GF-D8 (cell line): ENCODE results near the gene CST5.
"Not testable (repeated sequence)": the region's sequence is repeated elsewhere in the genome, so short reads cannot be mapped to it uniquely, and the experiment has no call there.

Source experiments
- DNase-seq: peaks from one replicate; lab custom pipeline; 2025; lab: John Stamatoyannopoulos, UW

The CST5 gene, protein sequence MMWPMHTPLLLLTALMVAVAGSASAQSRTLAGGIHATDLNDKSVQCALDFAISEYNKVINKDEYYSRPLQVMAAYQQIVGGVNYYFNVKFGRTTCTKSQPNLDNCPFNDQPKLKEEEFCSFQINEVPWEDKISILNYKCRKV

DNA sequence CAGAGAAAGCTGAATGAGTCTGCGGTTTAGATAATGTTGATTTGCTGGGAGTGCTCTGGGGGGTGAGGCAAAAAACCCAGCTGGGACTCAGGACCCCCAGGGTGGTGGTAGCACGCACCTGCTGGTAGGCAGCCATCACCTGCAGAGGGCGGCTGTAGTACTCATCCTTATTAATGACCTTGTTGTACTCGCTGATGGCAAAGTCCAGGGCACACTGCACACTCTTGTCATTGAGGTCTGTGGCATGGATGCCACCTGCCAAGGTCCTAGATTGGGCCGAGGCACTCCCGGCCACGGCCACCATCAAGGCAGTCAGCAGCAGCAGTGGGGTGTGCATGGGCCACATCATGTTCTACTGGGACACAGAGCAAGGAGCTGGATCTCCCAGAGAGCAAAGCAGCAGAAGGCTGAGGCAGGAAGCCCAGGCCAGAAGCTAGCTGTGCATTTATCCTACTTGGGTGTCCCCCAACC is at the start of gene CST5:
Gene CST5, minus strand, starts transcription at position 421 of the 471 bp plus-strand sequence. Its CDS starts 72 bp downstream, at position 349.
- no peak for DNase-seq

- no peak for DNase-seq
These were observed 49.2 kb upstream of the CST5 start for GRCh38 chr20:23928788-23929187.

GRCh38 chr20:23928353-23928752 is 48.8 kb upstream of the CST5 start:
- DNase-seq: no peak

DNA sequence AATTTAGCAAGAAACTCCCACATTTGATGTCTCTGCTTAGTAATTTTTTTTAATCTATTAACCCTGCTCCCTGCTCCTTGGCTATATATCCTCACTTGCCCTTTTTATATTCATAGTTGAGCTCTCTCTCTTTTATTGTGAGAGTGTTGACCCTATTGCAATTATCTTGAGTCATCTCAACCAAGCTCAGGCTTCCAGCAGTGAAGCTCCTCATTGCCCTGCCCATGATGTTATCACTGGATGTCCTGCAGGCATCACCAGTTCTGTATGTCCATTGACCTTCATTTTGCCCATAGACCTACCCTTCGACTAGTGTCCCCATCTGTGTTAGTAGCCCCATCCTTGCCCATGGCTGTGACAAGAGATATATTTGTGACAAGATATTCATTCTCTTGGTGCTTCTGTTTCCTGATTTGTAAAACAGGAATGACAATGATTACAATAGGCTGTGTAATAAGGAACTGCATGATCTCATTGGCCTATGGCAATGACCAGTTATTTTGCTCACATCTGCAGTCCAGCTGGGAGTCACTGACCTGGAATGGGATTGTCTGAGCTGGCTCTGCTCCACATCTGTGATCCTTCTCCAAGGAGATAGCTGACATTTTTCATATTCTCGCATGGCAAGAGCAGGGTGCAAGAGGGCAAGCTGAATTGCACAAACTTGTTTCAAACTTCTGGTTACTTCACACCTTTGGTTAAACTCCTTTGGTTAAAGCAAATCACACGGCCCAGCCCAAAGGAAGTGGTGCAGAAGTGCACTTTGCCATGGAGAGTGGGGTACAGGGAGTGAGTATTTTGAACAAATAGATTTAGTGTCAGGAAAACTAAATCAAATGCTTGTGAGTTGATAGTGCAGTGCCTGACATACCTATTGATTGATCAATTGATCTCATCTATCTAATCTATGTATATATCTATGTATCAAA is 47.7 kb upstream of the CST5 start:
- DNase-seq: no peak

DNA sequence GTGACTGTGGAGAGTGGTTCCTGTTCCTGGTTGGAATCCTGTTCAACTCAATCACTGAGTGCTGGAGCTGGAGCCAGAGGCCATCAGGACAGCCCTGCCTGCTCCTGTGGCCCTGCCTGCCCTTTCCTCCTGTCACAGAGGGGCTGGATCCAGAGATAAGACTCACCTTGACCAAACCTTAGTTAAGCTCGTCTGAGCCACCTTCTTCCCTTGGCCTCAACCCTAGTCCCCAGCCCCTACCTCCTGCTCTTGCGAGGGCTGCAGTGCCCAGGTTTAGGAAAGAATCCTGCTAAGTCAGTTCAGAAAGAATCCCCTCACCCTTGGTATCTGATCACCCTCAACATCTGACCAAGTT is 47.0 kb upstream of the CST5 start:
- DNase-seq: no peak

DNA sequence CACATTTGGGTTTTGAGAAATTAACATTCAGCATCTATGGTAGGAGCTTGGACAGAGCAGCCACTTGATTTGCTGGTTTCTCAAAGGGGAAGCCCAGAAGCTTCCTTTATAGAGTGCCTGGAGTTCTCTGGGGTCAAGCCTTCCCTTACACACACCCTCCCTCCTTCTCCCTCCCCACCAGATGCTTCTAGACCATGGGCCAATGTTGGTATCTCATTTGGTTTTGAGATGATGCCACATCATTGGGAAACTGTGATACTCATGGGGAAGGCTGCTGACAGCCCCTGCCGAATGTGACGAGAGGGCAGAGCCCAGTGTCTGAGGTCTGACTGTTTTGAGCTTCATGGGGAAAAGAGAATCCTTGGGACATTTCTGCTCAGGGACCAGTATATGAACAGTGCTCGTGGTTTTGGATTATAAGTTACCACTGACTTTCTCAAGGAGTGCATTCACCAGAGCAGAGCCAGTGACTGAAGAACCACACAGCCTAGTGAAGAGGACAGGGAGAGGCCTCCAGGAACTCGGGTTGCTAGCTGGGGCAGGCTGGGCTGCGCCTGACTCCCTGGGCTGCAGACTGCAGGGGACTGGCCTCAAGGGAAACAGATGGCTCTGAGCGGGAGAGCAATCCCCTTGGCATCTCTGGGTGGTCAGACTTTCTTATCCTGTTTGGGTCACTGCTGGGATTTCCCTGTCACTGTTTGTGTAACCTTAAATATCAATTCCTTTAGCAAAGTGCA is 46.4 kb upstream of the CST5 start:
- no peak for DNase-seq

DNA sequence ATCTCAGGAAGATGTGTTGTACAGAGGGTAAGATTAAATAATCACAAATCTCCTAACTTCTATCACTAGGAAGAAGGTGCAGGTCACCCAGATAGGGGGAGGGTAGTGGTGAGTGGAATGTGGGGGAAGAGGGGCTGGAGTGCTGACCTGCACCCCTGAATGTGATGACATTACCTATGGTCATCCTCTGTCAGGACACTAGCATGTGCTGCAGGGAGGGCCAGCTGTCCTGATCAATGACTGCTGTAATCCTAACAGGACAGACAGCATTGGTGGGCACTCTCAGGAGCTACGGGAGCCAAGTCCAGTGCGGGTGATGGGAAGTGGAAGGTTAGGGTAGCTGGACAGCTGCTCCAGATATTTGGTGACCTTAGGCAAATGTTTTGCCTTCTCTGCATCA is 45.2 kb upstream of the CST5 start:
- no peak for DNase-seq

- DNase-seq: no peak
These were observed 44.4 kb upstream of the CST5 start for GRCh38 chr20:23923891-23924435.

- DNase-seq: no peak
These were observed 43.8 kb upstream of the CST5 start for GRCh38 chr20:23923311-23923710.

DNA sequence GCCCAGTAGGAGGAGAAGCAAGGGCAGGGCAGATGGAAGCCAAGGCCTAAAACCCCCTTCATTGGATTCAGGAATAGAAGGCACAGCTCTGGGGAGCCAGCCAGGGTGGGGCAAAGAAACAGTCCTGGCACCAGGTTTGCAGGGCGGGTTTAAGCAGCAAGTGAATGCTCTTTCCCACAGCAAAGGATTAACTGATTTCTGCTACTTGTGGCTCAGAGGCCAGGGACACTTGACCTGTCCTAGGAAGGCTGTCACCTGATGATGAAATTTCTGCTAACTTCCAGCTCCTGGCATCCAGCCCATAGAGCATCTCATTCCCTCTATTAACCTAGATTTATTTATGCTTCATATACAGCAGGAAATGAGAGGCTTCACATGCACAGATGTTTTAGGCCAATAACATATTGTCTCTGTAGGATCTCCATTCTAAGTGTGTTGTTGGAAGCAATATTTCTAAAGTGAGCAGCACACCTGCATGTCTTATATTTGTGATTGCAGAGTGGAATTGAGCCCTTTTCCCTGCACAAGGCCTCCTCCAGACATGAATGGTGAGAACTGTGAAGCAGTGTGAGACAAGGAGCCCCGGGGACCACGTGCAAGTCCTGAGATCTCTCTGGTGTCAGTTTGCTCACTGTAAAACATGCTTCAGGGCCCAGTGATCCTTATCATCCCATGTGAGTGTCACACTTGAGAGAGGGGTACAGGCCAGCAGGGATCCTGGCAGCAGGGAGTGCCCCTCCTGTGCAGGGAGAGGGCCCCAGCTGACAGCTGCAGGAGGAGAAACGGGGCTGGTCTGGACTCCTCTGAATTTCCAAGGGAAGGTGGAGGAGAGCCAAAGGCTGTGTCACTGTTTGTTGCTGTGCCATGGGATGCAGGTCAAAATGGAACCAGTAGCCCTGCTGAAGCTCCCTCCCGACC is 41.1 kb upstream of the CST5 start:
- DNase-seq: no peak

DNA sequence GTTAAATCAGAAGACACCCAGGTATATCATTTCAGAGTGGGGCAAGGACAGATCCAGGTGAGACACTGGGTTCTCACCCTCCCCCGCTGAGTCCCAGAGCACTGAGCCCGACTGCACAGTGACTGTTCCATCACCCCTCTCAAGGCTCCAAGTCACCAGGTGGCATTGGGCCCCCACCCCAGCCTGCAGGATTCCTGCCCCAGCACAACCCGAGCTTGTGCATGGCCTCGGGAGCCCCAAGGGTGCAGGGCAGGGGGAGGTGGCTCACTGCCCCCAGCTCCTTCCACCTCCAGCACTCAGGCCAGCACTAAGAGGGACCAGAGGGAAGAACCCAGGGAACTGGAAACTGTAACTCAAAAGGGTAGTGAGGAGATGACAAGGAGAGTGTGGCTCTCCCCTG is 39.3 kb upstream of the CST5 start:
- no peak for DNase-seq

DNA sequence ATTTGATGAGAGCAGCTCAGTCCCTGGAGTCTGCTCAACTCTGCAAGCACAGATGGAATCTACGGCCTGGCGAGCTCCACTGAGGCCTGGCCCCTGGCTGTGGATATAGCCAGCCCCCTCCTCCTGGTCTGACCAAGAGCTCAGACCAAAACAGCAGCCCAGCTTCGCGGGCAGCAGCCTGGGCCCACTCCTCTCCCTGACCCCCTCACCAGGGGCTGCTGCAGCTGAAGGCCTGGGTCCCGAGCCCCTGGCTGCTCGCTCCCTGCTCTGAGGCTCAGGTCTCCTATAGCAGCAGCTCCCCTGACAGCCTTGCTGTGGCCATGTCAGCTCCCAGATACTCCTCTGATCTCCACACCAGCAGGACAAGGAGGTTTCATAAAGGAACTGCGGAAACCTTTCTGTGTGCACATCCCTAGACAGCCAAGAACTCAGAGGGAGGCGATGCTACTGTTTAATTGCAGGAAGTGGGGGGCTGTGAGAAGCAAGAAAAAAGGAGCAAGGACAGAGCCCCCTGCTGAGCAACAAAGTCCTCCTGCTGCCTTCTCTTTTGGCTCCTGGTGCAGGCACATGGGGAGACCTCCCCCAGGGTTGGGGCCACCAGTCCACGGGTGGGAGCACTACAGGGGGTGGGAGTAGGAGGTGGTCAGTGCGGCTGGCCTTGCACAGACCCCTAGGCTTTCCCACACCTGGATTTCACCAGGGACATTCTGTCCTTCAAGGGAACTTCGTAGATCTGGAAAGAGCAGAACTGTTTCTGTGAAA is 38.7 kb upstream of the CST5 start:
- no peak for DNase-seq

DNA sequence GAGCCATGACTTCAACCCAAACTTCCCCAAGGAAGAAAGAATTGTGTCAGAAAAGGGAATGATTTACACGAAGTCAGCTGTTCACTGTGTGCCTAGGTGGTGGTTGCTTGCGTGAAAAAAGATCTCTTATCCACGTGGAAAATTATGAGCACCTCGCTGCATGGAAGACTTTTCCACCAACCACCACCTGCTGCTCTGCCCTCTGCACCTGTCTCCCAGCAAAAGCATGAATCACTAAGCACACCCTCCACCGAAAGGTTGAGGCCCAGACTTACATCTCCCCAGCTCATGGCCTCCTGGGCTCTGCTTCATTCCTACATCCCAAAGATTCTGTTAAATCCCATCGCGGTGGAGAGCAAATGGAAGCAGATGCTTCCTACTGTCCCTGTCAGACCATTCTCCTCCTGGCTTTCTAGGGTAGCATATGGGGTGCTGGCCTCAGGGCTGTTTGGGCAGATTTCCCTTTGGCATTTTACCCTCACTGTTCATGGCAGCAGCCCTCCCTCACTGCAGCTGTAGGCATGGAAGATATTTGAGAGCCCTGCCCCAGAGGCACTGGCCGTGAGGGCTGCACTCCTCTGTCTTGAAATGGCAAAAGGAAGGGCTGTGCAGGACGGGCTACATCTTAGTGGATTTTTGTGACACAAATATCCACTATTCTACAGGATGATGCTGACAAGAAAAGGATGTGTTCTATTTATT is 37.6 kb upstream of the CST5 start:
- no peak for DNase-seq

DNA sequence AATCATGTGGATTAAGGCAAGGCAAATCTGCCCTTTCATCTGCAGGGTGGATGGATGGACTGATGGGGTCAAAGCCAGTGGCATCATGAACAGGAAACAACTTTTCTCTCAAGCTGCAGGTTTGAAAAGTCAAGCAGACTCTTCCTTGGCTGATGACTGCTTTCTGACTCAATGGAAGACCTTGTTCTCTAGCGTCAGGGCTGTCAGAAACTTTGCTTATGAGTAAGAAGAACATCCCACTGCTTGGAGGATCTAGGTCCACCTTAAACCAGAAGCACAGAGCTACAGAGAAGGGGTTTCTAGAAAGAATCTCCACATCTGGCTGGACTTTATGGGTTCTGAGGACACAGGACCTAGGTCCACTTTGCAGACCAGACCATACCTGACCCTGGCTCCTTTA is 36.3 kb upstream of the CST5 start:
- DNase-seq: no peak

DNA sequence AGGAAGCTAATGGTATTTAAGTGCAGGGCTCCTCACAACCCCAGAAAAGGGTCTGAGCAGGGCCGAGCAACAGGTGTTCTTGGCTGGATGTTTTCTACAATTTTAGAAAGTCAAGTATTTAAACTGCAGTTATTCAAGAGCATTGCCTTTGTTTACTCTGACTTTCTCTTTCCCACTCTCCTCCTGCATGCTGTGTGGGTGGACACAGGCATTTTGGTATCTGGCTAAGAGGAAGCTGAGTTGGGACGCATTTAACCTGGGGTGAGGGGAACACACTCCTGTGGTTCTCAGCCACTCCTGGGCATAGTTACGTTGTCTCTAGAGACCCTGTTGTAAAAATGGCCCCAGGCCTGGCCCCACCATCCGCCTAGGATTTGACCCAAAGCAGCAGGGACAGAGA is 34.9 kb upstream of the CST5 start:
- DNase-seq: not testable (repeated sequence)

GRCh38 chr20:23910210-23910609 is 30.7 kb upstream of the CST5 start:
- no peak for DNase-seq

GRCh38 chr20:23909390-23909789 is 29.8 kb upstream of the CST5 start:
- no peak for DNase-seq

DNA sequence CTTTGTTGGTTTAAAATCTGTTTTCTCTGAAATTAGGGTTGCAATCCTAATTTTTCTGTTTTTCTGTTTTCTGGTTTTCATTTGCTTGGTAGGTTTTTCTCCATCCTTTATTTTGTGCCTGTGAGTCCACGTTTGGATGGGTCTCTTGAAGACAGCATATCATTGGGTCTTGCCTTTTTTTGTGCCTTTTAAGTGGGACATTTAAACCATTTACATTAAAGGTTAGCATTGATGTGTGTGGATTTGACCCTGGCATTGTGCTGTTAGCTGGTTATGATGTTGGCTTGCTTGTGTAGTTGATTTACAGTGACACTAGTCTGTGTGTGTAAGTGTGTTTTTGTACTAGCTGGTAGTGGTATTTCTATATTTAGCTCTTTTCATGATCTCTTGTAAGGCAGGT is 28.0 kb upstream of the CST5 start:
- DNase-seq: no peak

- DNase-seq: not testable (repeated sequence)
These were observed 22.8 kb upstream of the CST5 start for GRCh38 chr20:23902396-23902795.

DNA sequence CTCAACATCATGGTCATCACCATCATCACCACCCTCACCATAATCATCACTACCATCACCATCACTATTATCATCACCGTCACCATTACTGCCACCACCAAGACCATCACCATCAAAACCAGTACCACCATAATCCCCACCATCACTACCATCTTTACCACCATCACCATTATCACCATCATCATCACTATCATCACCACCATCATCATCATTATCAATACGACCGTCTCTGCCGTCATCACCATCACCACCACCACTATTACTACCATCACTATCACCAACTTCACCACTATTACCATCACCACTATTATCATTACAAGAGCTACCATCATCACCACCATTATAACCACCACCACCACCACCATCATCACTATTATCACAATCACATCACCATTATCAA is 11.3 kb upstream of the CST5 start:
- not testable (repeated sequence) for DNase-seq
